22Rv1 (cell line): ENCODE results near the gene NEK10.

Experiments
- CTCF ChIP-seq: fragments of 450-650 bp; IDR thresholded peaks from 2 replicates; pipeline ENCODE4 v1.5.1; 2017; ENCODE audit warnings: mild to moderate bottlenecking
- ZFX ChIP-seq: fragments of 450-650 bp; IDR thresholded peaks from 2 replicates; pipeline ENCODE4 v1.6.1; 2017; ENCODE audit warnings: antibody characterized with exemption, borderline replicate concordance

GRCh38 chr3:27392950-27393679, 23.9 kb upstream of the NEK10 start:
- no peak for TF ChIP-seq CTCF
- TF ChIP-seq ZFX = no peak
